PC-3 (cell line): Measurements from ENCODE around the gene YAF2. TPM values are rescaled to one million over a fixed set of nuclear protein-coding genes. Genes with fewer than 3 reads are reported as not detected.

ENCODE experiments used
- ATAC-seq: fragments of 200-7000 bp; cut with Tn5 transposase; 2 replicates; pipeline ENCODE4 v1.9.1; 2020; ENCODE audit warnings: mild to moderate bottlenecking, moderate library complexity
- Bru-seq: library from RNA; stranded (reverse); fragments of 400-500 nt; gene quantifications from one replicate; lab custom pipeline; 2021; lab: Mats Ljungman, UMichigan
- BruChase-seq, 2 experiments: library from RNA; stranded (reverse); fragments of 400-500 nt; gene quantifications; one replicate each; lab custom pipeline; 2021; lab: Mats Ljungman, UMichigan
- BruUV-seq: library from RNA; stranded (reverse); fragments of 400-500 nt; replicated peaks from 2 replicates; lab custom pipeline; 2021; lab: Mats Ljungman, UMichigan
- CTCF ChIA-PET: fragments of 300-600 bp; sonication (Branson Sonifier 250); formaldehyde crosslinking; loops from one replicate; lab custom pipeline; 2022; ENCODE audit warnings: antibody characterized with exemption; lab: Charles Lee
- POLR2A ChIA-PET: fragments of 300-600 bp; sonication (Branson Sonifier 250); formaldehyde crosslinking; loops from one replicate; lab custom pipeline; 2022; ENCODE audit warnings: antibody characterized with exemption; ENCODE audit not compliant: unreplicated experiment; lab: Charles Lee
- DNase-seq: peaks from one replicate; pipeline ENCODE4 v3.0.0-alpha.2; 2015
- H2AFZ ChIP-seq: fragments of 300-600 bp; sonication (generic); 2 replicates; pipeline ENCODE4 v1.6.0; 2016; ENCODE audit warnings: antibody characterized with exemption, low read length
- H3F3A ChIP-seq: fragments of 300-600 bp; sonication (generic); one replicate; pipeline ENCODE4 v1.6.0; 2017; ENCODE audit warnings: antibody characterized with exemption, low read length, control low read depth, mild to moderate bottlenecking; ENCODE audit not compliant: unreplicated experiment
- H3K27ac ChIP-seq: fragments of 300-600 bp; sonication (generic); 2 replicates; pipeline ENCODE4 v1.5.1; 2016; ENCODE audit warnings: mild to moderate bottlenecking, low read length
- H3K27me3 ChIP-seq: fragments of 300-600 bp; sonication (generic); 2 replicates; pipeline ENCODE4 v1.6.1; 2016; ENCODE audit warnings: low read length, mixed read lengths
- H3K36me3 ChIP-seq: fragments of 300-600 bp; sonication (generic); 2 replicates; pipeline ENCODE4 v1.6.1; 2016; ENCODE audit warnings: low read depth, mixed run types, low read length, mixed read lengths
- H3K4me1 ChIP-seq: fragments of 300-600 bp; sonication (generic); 2 replicates; pipeline ENCODE4 v1.5.1; 2016; ENCODE audit warnings: low read length; ENCODE audit not compliant: insufficient read depth
- H3K4me2 ChIP-seq: fragments of 300-600 bp; sonication (generic); 2 replicates; pipeline ENCODE4 v1.6.0; 2016; ENCODE audit warnings: low read length
- H3K4me3 ChIP-seq: fragments of 300-600 bp; sonication (generic); 2 replicates; pipeline ENCODE4 v1.5.1; 2016; ENCODE audit warnings: mild to moderate bottlenecking, low read length, mixed read lengths
- H3K79me2 ChIP-seq: fragments of 300-600 bp; sonication (generic); 2 replicates; pipeline ENCODE4 v1.6.1; 2017; ENCODE audit warnings: low read length, mixed read lengths
- H3K9ac ChIP-seq: fragments of 300-600 bp; sonication (generic); 2 replicates; pipeline ENCODE4 v1.6.0; 2016; ENCODE audit warnings: mild to moderate bottlenecking, low read length
- H3K9me2 ChIP-seq: fragments of 300-600 bp; sonication (generic); replicated peaks from 2 replicates; pipeline ENCODE4 v1.6.1; 2016; ENCODE audit warnings: mixed run types, low read length, mixed read lengths
- H3K9me3 ChIP-seq: fragments of 300-600 bp; sonication (generic); 2 replicates; pipeline ENCODE4 v1.6.1; 2016; ENCODE audit warnings: low read length, mixed read lengths
- H4K20me1 ChIP-seq: fragments of 300-600 bp; sonication (generic); 2 replicates; pipeline ENCODE4 v1.6.1; 2016; ENCODE audit warnings: low read length, mixed read lengths
- CTCF ChIP-seq: fragments of 300-600 bp; sonication (generic); conservative IDR thresholded peaks from 2 replicates; pipeline ENCODE4 v1.5.1; 2017; ENCODE audit warnings: antibody characterized with exemption, low read depth, mild to moderate bottlenecking, low read length
- EZH2 ChIP-seq: fragments of 300-600 bp; sonication (generic); IDR thresholded peaks from one replicate; pipeline ENCODE4 v1.6.1; 2017; ENCODE audit warnings: antibody characterized with exemption, mild to moderate bottlenecking, low read length; ENCODE audit not compliant: unreplicated experiment
- EZH2phosphoT487 ChIP-seq: fragments of 300-600 bp; sonication (generic); IDR thresholded peaks from 2 replicates; pipeline ENCODE4 v1.6.1; 2018; ENCODE audit warnings: mild to moderate bottlenecking, antibody characterized with exemption, low read length, borderline replicate concordance
- intact Hi-C: fragments of 100-400 bp; cut with micrococcal nuclease; formaldehyde crosslinking; loops from 2 replicates; pipeline ENCODE4 v1.9.0; 2023
- long read RNA-seq: library from polyadenylated mRNA; unstranded; transcript quantifications from one replicate; pipeline ENCODE4 v2.0.0, GENCODE V29; 2021; ENCODE audit not compliant: unreplicated experiment
- total RNA-seq: library from RNA; depleted of rRNA; stranded (reverse); fragments of >200 nt; gene quantifications from 2 replicates; pipeline ENCODE4 v1.2.3, GENCODE V29; 2014; rRNA removed

The YAF2 gene
- 6.8 and 7.5 TPM in 2 replicates for total RNA-seq
- percentile 71 among the genes with signal in this experiment for Bru-seq, nascent RNA
- BruChase-seq, experiment 1, labeled RNA remaining after a 6-hour chase, result percentile 57 among the genes with signal in this experiment
- percentile 66 among the genes with signal in this experiment for BruChase-seq, experiment 2, labeled RNA remaining after a 2-hour chase
- long read RNA-seq, transcript YAF2-203 (4 exons, 2,076 nt), result major isoform, 5 of 9 reads
- long read RNA-seq, partial matches to known transcripts, result 2 of 9 reads
- long read RNA-seq, other reads (novel, unspliced or antisense), result 2 of 9 reads

GRCh38 chr12:42238240-42239140 lies at the start of gene YAF2:
TSS of gene YAF2 (minus strand) at chr12:42238248. CDS start at chr12:42238180, 68 bp downstream.
- H3K9me2 ChIP-seq, result no peaks in the 10 kb centered on the region
- ATAC-seq (peak; percentile 89), DNase-seq (peak; percentile 85)
- peak within 1 kb of the TSS; percentile 76 for H3K9ac ChIP-seq
- H2AFZ ChIP-seq, result peak within 1 kb of the TSS; percentile 99
- H4K20me1 ChIP-seq, result no peaks in the 10 kb centered on the region
- CTCF ChIA-PET, result no interaction called here
- intact Hi-C loops, result loop anchor here (5.0 kb wide), 2 partner anchors 89 to 96 kb away; partner anchors contain the start of genes GXYLT1, PPHLN1 and ZCRB1
- no peaks in the 10 kb centered on the region for H3K9me3 ChIP-seq
- peak within 1 kb of the TSS; percentile 95 for H3K4me3 ChIP-seq
- no peak within 1 kb of the TSS for H3K27ac ChIP-seq
- peaks cover 29% of the 10 kb centered on the region for H3K79me2 ChIP-seq
- no peaks in the 10 kb centered on the region for H3F3A ChIP-seq
- POLR2A ChIA-PET, result interaction anchor here (0.7 to 0.8 kb wide), 2 partner anchors 79 to 94 kb away, joined by 9 to 13 read pairs; no protein-coding TSS in a partner anchor
- no peak for TF ChIP-seq EZH2
- TF ChIP-seq CTCF, result no peak
- TF ChIP-seq EZH2phosphoT487, result no peak
- BruUV-seq, result TSS peak; percentile 53
- peak within 1 kb of the TSS; percentile 93 for H3K4me2 ChIP-seq
- no peaks in the 10 kb centered on the region for H3K27me3 ChIP-seq
- H3K4me1 ChIP-seq, result peaks cover 19% of the 10 kb centered on the region
- H3K36me3 ChIP-seq, result peaks cover 3% of the 10 kb centered on the region; the same call in 1 of the 2 replicates

- Histone ChIP-seq H4K20me1 (no peaks in the 10 kb centered on the region), H3K79me2 (no peaks in the 10 kb centered on the region), H3K27ac (no peak overlapping the region), H3F3A (no peaks in the 10 kb centered on the region), H3K9me3 (no peaks in the 10 kb centered on the region), H3K9me2 (no peaks in the 10 kb centered on the region), H3K9ac (no peak overlapping the region), H2AFZ (no peak overlapping the region), H3K4me1 (no peaks in the 10 kb centered on the region), H3K27me3 (no peaks in the 10 kb centered on the region), H3K36me3 (no peaks in the 10 kb centered on the region), H3K4me2 (no peak overlapping the region), H3K4me3 (no peak overlapping the region)
- ATAC-seq (no peak), DNase-seq (no peak)
- no TSS peak for BruUV-seq
- TF ChIP-seq CTCF, result no peak
- TF ChIP-seq EZH2, result no peak
- no peak for TF ChIP-seq EZH2phosphoT487
- POLR2A ChIA-PET, result no interaction called here
- intact Hi-C loops, result no loop called here
- CTCF ChIA-PET, result no interaction called here
Measured at GRCh38 chr12:42286741-42287140, 48.7 kb upstream of the YAF2 start.
